B cell (primary cell): ENCODE results near the gene THRA. TPM values are rescaled to one million over a fixed set of nuclear protein-coding genes. Genes with fewer than 3 reads are reported as not detected.

Source experiments
- ATAC-seq: fragments of 200-7000 bp; cut with Tn5 transposase; one replicate; pipeline ENCODE4 v1.10.0; 2021; ENCODE audit warnings: low read depth, mild to moderate bottlenecking, moderate number of reproducible peaks, moderate library complexity
- CTCF ChIA-PET: fragments of 350-600 bp; sonication (Branson Sonifier 250); formaldehyde crosslinking; loops from one replicate; lab custom pipeline; 2021; ENCODE audit warnings: antibody characterized with exemption, inconsistent platforms; lab: Charles Lee
- POLR2A ChIA-PET: fragments of 350-600 bp; sonication (Branson Sonifier 250); formaldehyde crosslinking; loops from one replicate; lab custom pipeline; 2021; ENCODE audit warnings: antibody characterized with exemption; lab: Charles Lee
- DNase-seq: peaks from one replicate; pipeline ENCODE4 v3.0.0; 2013
- H2AFZ ChIP-seq: 2 replicates; pipeline ENCODE4 v1.6.1; 2012; ENCODE audit warnings: mild to moderate bottlenecking, low read depth, low read length; ENCODE audit not compliant: insufficient read depth, poor library complexity, severe bottlenecking
- H3K27ac ChIP-seq, 2 donors: 1 replicate in 1 of 2; 2 replicates in 1 of 2; pipeline ENCODE4 v1.5.1; 2012 to 2013; ENCODE audit warnings: low read length in 2 of 2, mild to moderate bottlenecking in 2 of 2, moderate library complexity in 1 of 2
- H3K27me3 ChIP-seq, 4 experiments: fragments of 200-600 bp in 1 of 4; sonication (generic) in 1 of 4; replicated peaks in 1 of 4; 1 replicate in 2 of 4; 2 replicates in 2 of 4; pipeline versions ENCODE4 v1.6.1 to v1.7.0; 2013 to 2016; ENCODE audit warnings: low read length in 3 of 4, mild to moderate bottlenecking in 2 of 4, mixed read lengths in 1 of 4, moderate library complexity in 1 of 4; ENCODE audit not compliant: insufficient read depth in 4 of 4, control insufficient read depth in 3 of 4; ENCODE audit errors: control extremely low read depth in 1 of 4
- H3K36me3 ChIP-seq, 2 experiments: replicated peaks in 1 of 2; 1 replicate in 1 of 2; 2 replicates in 1 of 2; pipeline versions ENCODE4 v1.6.1 to v1.7.1; 2013; ENCODE audit warnings: low read length in 1 of 2; ENCODE audit not compliant: insufficient read depth in 2 of 2, control insufficient read depth in 1 of 2; ENCODE audit errors: control extremely low read depth in 1 of 2, extremely low read depth in 1 of 2
- H3K4me1 ChIP-seq, 2 donors: fragments of 200-600 bp in 1 of 2; sonication (generic) in 1 of 2; 1 replicate in 1 of 2; 2 replicates in 1 of 2; pipeline versions ENCODE4 v1.5.1 to v1.6.1; 2013 to 2017; ENCODE audit warnings: low read length in 2 of 2; ENCODE audit not compliant: control insufficient read depth in 2 of 2, insufficient read depth in 2 of 2
- H3K4me2 ChIP-seq: replicated peaks from 2 replicates; pipeline ENCODE3; 2012; ENCODE audit warnings: mild to moderate bottlenecking, low read depth, low read length; ENCODE audit not compliant: poor library complexity, severe bottlenecking
- H3K4me3 ChIP-seq, 5 experiments: fragments of 200-600 bp in 1 of 5; sonication (generic) in 1 of 5; 1 replicate in 3 of 5; 2 replicates in 2 of 5; pipeline versions ENCODE4 v1.5.1 to v1.7.0; 2011 to 2016; ENCODE audit warnings: low read length in 4 of 5, mild to moderate bottlenecking in 4 of 5, low read depth in 2 of 5, control low read depth in 1 of 5, moderate library complexity in 1 of 5; ENCODE audit not compliant: insufficient read depth in 1 of 5; ENCODE audit errors: control extremely low read depth in 1 of 5, extremely low read depth in 1 of 5
- H3K79me2 ChIP-seq: fragments of 200-600 bp; sonication (generic); one replicate; pipeline ENCODE4 v1.6.0; 2016; ENCODE audit warnings: low read length; ENCODE audit not compliant: control insufficient read depth, insufficient read depth
- H3K9ac ChIP-seq: fragments of 200-600 bp; sonication (generic); 2 replicates; pipeline ENCODE4 v1.6.1; 2017; ENCODE audit warnings: mild to moderate bottlenecking, low read length, moderate library complexity
- H3K9me3 ChIP-seq, 3 donors: one replicate each; pipeline versions ENCODE4 v1.6.1 to v1.7.1; 2013; ENCODE audit warnings: low read length in 2 of 3; ENCODE audit not compliant: control insufficient read depth in 2 of 3, insufficient read depth in 1 of 3; ENCODE audit errors: control extremely low read depth in 1 of 3
- H4K20me1 ChIP-seq: 2 replicates; pipeline ENCODE4 v1.6.0; 2012; ENCODE audit warnings: mild to moderate bottlenecking, low read length; ENCODE audit not compliant: insufficient read depth, control insufficient read depth, poor library complexity, severe bottlenecking
- H3K27ac Mint-ChIP-seq: one replicate; pipeline ENCODE4 v1.8.0; 2021; ENCODE audit warnings: mixed read lengths
- H3K27me3 Mint-ChIP-seq: one replicate; pipeline ENCODE4 v1.8.0; 2021; ENCODE audit warnings: mixed read lengths
- H3K4me1 Mint-ChIP-seq: one replicate; pipeline ENCODE4 v1.8.0; 2021; ENCODE audit warnings: mixed read lengths
- H3K4me3 Mint-ChIP-seq: one replicate; pipeline ENCODE4 v1.8.0; 2021; ENCODE audit warnings: mixed read lengths
- H3K9me3 Mint-ChIP-seq: one replicate; pipeline ENCODE4 v1.8.0; 2022; ENCODE audit warnings: mixed read lengths; ENCODE audit not compliant: insufficient read depth
- EZH2 ChIP-seq: IDR thresholded peaks from 2 replicates; pipeline ENCODE4 v1.6.1; 2012; ENCODE audit warnings: borderline replicate concordance, low read depth, mild to moderate bottlenecking, moderate library complexity, low read length; ENCODE audit not compliant: insufficient read depth, poor library complexity, severe bottlenecking
- WGBS: methylation state at CpG from one replicate; pipeline ENCODE4 v1.1.5; 2013; ENCODE audit warnings: missing lambda C conversion rate; ENCODE audit not compliant: insufficient coverage; 5-methylcytosine and 5-hydroxymethylcytosine counted together
- intact Hi-C: fragments of 100-400 bp; cut with micrococcal nuclease; formaldehyde crosslinking; loops from one replicate; pipeline ENCODE4 v1.10.0; 2022
- polyA plus RNA-seq: library from polyadenylated mRNA; depleted of rRNA; stranded (reverse); fragments of >200 nt; gene quantifications from 2 replicates; pipeline ENCODE4 v1.2.3, GENCODE V29; 2012
- total RNA-seq, 2 donors: library from RNA; stranded (reverse); fragments of 120-200 nt in 1 of 2; gene quantifications; 1 replicate in 1 of 2; 2 replicates in 1 of 2; pipeline versions ENCODE4 v1.2.3 to v1.2.4, GENCODE V29; 2013 to 2022
- TF ChIP-seq, protein P1 (sequence below): fragments of 200-600 bp; IDR thresholded peaks from one replicate; pipeline ENCODE4 v1.8.0; 2022; ENCODE audit warnings: antibody characterized with exemption, mild to moderate bottlenecking

Gene THRA
- total and polyA plus RNA-seq, 2 donors (not counting 1 experiment from before 2014, with no cell fraction given), result 8.0 to 17.1 TPM

DNA sequence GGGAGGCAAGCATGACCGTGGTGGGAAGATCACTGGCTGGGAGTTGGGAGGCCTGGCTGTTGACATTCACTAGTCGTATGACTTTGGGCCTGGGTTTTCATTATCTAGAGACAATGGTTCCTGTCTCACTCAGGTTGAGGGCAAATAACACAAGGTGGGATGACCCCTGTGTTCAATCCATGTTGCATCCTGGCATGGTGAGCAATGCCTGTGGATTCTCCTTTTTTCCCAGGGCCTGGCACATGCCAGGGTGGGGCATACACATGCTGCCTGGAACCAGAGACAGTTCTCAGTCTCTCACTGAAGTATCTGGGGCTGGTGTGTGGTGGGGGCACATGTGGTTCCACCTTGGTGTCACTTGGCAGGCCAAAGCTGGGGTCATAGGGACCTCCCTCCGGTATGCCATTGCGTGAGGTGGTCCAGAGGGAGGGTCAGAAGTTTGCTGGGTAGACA lies 5.4 kb downstream of the THRA start:
- POLR2A ChIA-PET, result no interaction called here
- H3K79me2 ChIP-seq, result peaks cover 60% of the 10 kb centered on the region
- no peaks in the 10 kb centered on the region for H3K9me3 ChIP-seq
- H3K36me3 ChIP-seq, result no peaks in the 10 kb centered on the region
- H3K4me1 ChIP-seq, result peaks cover 55 to 61% of the 10 kb centered on the region in 2 donors
- intact Hi-C loops, result no loop called here
- no peak for ATAC-seq
- H3K27me3 ChIP-seq, result no peaks in the 10 kb centered on the region
- H3K9ac ChIP-seq, result peak overlapping the region; percentile 64
- H2AFZ ChIP-seq, result peak overlapping the region; percentile 78
- DNase-seq, result peak; percentile 8
- CTCF ChIA-PET, result interaction anchor here (1.3 to 11.1 kb wide), 5 partner anchors 15 to 150 kb away, joined by 3 to 119 read pairs (median 3); no protein-coding TSS in a partner anchor
- peak overlapping the region in 4 of 5 experiments; percentile 33 to 59 (median 56) for H3K4me3 ChIP-seq
- H3K4me2 ChIP-seq, result peak overlapping the region; percentile 86
- Mint-ChIP-seq H3K4me3 (peak overlapping the region; percentile 88), H3K27me3 (no peaks in the 10 kb centered on the region), H3K9me3 (no peaks in the 10 kb centered on the region), H3K27ac (peak overlapping the region; percentile 67), H3K4me1 (peaks cover 75% of the 10 kb centered on the region)
- TF ChIP-seq EZH2, result no peak
- TF ChIP-seq, protein P1, sequence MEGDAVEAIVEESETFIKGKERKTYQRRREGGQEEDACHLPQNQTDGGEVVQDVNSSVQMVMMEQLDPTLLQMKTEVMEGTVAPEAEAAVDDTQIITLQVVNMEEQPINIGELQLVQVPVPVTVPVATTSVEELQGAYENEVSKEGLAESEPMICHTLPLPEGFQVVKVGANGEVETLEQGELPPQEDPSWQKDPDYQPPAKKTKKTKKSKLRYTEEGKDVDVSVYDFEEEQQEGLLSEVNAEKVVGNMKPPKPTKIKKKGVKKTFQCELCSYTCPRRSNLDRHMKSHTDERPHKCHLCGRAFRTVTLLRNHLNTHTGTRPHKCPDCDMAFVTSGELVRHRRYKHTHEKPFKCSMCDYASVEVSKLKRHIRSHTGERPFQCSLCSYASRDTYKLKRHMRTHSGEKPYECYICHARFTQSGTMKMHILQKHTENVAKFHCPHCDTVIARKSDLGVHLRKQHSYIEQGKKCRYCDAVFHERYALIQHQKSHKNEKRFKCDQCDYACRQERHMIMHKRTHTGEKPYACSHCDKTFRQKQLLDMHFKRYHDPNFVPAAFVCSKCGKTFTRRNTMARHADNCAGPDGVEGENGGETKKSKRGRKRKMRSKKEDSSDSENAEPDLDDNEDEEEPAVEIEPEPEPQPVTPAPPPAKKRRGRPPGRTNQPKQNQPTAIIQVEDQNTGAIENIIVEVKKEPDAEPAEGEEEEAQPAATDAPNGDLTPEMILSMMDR, result no peak
- H3K27ac ChIP-seq, result peak overlapping the region in 1 of 2 donors; percentile 25
- H4K20me1 ChIP-seq, result peaks cover 40% of the 10 kb centered on the region
- WGBS, result 94% methylated on average over 4 of the region's 4 CpGs

DNA sequence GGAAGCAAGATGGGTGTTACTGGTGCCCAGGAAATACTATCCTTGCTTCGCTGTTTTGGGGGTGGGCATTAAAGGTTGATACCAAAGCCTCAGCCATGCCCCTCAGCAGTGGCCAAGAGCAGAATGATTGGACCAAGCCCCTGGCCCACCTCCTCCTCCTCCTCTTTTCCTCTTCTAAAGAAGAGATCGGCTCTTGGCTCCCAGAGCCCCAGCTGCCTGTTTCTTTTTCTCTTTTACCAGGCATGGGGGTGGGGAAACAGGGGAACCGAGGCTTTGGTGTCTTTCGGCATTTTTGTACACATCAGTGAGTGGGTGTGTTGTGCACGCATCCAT lies 5.8 kb downstream of the THRA start:
- Mint-ChIP-seq H3K27ac (peak overlapping the region; percentile 67), H3K4me3 (peak overlapping the region; percentile 88), H3K4me1 (peaks cover 73% of the 10 kb centered on the region), H3K27me3 (no peaks in the 10 kb centered on the region), H3K9me3 (no peaks in the 10 kb centered on the region)
- ChIA-PET CTCF (interaction anchor here (1.3 to 11.1 kb wide), 7 partner anchors 14 to 150 kb away, joined by 3 to 119 read pairs (median 4); no protein-coding TSS in a partner anchor), POLR2A (no interaction called here)
- no peak for ATAC-seq
- H3K79me2 ChIP-seq, result peaks cover 56% of the 10 kb centered on the region
- H3K4me3 ChIP-seq, result peak overlapping the region; percentile 17 to 59 (median 53)
- WGBS, result 0% methylated on average over 4 of the region's 5 CpGs
- peaks cover 53 to 58% of the 10 kb centered on the region in 2 donors for H3K4me1 ChIP-seq
- no peak overlapping the region for H3K27ac ChIP-seq
- H2AFZ ChIP-seq, result peak overlapping the region; percentile 78
- peak overlapping the region; percentile 64 for H3K9ac ChIP-seq
- H3K4me2 ChIP-seq, result peak overlapping the region; percentile 86
- DNase-seq, result no peak
- peaks cover 40% of the 10 kb centered on the region for H4K20me1 ChIP-seq
- H3K27me3 ChIP-seq, result no peaks in the 10 kb centered on the region
- H3K36me3 ChIP-seq, result no peaks in the 10 kb centered on the region
- no peak for TF ChIP-seq EZH2
- TF ChIP-seq, protein P1, result no peak
- intact Hi-C loops, result no loop called here
- no peaks in the 10 kb centered on the region for H3K9me3 ChIP-seq
